Measurements from ENCODE around the gene ARHGEF2.
A peak's percentile ranks its signal among the peaks of the same experiment; 100 is the strongest.
"Not testable (repeated sequence)": the region's sequence is repeated elsewhere in the genome, so short reads cannot be mapped to it uniquely, and the experiment has no call there.

Gene ARHGEF2

GRCh38 chr1:155990005-155990739, 11.8 kb upstream of the ARHGEF2 start:
- no peak for DNase-seq (ENCODE audit: low read depth in 2 of 2)

GRCh38 chr1:155989242-155990004, 11.1 kb upstream of the ARHGEF2 start:
- peak; percentile 46 to 58 for DNase-seq (ENCODE audit: low read depth in 2 of 2)

- not testable (repeated sequence) for DNase-seq (ENCODE audit: low read depth in 2 of 2)
These were observed 6.7 kb upstream of the ARHGEF2 start for GRCh38 chr1:155984903-155985645.

GRCh38 chr1:155984341-155984740, 6.0 kb upstream of the ARHGEF2 start:
- DNase-seq (ENCODE audit: low read depth in 2 of 2), result no peak

GRCh38 chr1:155983191-155984024, 5.1 kb upstream of the ARHGEF2 start:
- no peak for DNase-seq (ENCODE audit: low read depth in 2 of 2)

- no peak for DNase-seq (ENCODE audit: low read depth in 2 of 2)
These were observed 3.8 kb upstream of the ARHGEF2 start for GRCh38 chr1:155982106-155982505.

- DNase-seq (ENCODE audit: low read depth in 2 of 2), result no peak
These were observed 3.1 kb upstream of the ARHGEF2 start for GRCh38 chr1:155981266-155982088.

GRCh38 chr1:155979597-155980343, 1.4 kb upstream of the ARHGEF2 start:
- no peak for DNase-seq (ENCODE audit: low read depth in 2 of 2)

- no peak for DNase-seq (ENCODE audit: low read depth in 2 of 2)
These were observed 654 bp upstream of the ARHGEF2 start for GRCh38 chr1:155978973-155979429.

- peak; percentile 71 to 80 for DNase-seq (ENCODE audit: low read depth in 2 of 2)
These were observed 540 bp downstream of the ARHGEF2 start for GRCh38 chr1:155977690-155978324.

- DNase-seq (ENCODE audit: low read depth in 2 of 2), result no peak
These were observed 1.2 kb downstream of the ARHGEF2 start for GRCh38 chr1:155976913-155977689.

GRCh38 chr1:155976062-155976912, 2.1 kb downstream of the ARHGEF2 start:
- peak in 1 of 2 donors; percentile 60 for DNase-seq (ENCODE audit: low read depth in 2 of 2)

GRCh38 chr1:155975375-155976061, 2.8 kb downstream of the ARHGEF2 start:
- no peak for DNase-seq (ENCODE audit: low read depth in 2 of 2)

GRCh38 chr1:155974208-155975115, 3.9 kb downstream of the ARHGEF2 start:
- no peak for DNase-seq (ENCODE audit: low read depth in 2 of 2)

- DNase-seq (ENCODE audit: low read depth in 2 of 2), result no peak
These were observed 4.6 kb downstream of the ARHGEF2 start for GRCh38 chr1:155973723-155974122.

All from stimulated activated CD8-positive, alpha-beta memory T cell treated with anti-CD3 and anti-CD28 coated beads, Interleukin-15, amount 100 ng/mL, for 48 hours (primary cell).